H1 (cell line): ENCODE data around the gene IRF9. TPM values are rescaled to one million over a fixed set of nuclear protein-coding genes. Genes with fewer than 3 reads are reported as not detected.
A peak's percentile ranks its signal among the peaks of the same experiment; 100 is the strongest.

Experiments used
- BACH1 ChIP-seq: IDR thresholded peaks from 2 replicates; pipeline ENCODE4 v1.6.1; 2012; ENCODE audit warnings: low read length, improper control_type of control experiment
- CBX8 ChIP-seq: fragments of 300-800, 300-1000 bp; sonication (generic); IDR thresholded peaks from 2 replicates; pipeline ENCODE4 v1.7.1; 2016; ENCODE audit warnings: low read depth, low read length, borderline replicate concordance
- CHD2 ChIP-seq: IDR thresholded peaks from 2 replicates; pipeline ENCODE4 v1.6.1; 2012; ENCODE audit warnings: low read length, improper control_type of control experiment
- RNF2 ChIP-seq: fragments of 200-900, 300-1000 bp; sonication (generic); IDR thresholded peaks from 2 replicates; pipeline ENCODE4 v1.7.1; 2016; ENCODE audit warnings: borderline replicate concordance, low read depth, mild to moderate bottlenecking, antibody characterized with exemption, low read length; ENCODE audit not compliant: poor library complexity, severe bottlenecking; ENCODE audit errors: missing control alignments
- SIN3A ChIP-seq, 2 experiments: IDR thresholded peaks in 1 of 2; conservative IDR thresholded peaks in 1 of 2; 2 replicates each; pipeline ENCODE4 v1.6.1; 2011 to 2012; ENCODE audit warnings: low read length in 2 of 2, improper control_type of control experiment in 1 of 2, low read depth in 1 of 2, mild to moderate bottlenecking in 1 of 2
- SP4 ChIP-seq: IDR thresholded peaks from 2 replicates; pipeline ENCODE4 v1.6.1; 2012; ENCODE audit warnings: low read length, inconsistent platforms
- SRF ChIP-seq: IDR thresholded peaks from 2 replicates; pipeline ENCODE4 v1.6.1; 2011; ENCODE audit warnings: mild to moderate bottlenecking, low read depth, low read length, moderate library complexity
- ZNF274 ChIP-seq: IDR thresholded peaks from 2 replicates; pipeline ENCODE4 v1.7.0; 2012; ENCODE audit warnings: low read length, borderline replicate concordance; ENCODE audit errors: extremely low read depth
- polyA plus RNA-seq, 7 experiments: library from polyadenylated mRNA; depleted of rRNA in 3 of 7; stranded (reverse) in 5 of 7; unstranded in 2 of 7; fragments of >200 nt in 5 of 7; fragments of 200-250 nt in 2 of 7; gene quantifications; 1 replicate in 5 of 7; 2 replicates in 1 of 7; 4 replicates in 1 of 7; pipeline versions ENCODE4 v1.2.1 to v1.2.3, GENCODE V29; 2011 to 2013; ENCODE audit warnings: missing spikeins in 2 of 7, mixed read lengths in 2 of 7
- total RNA-seq: library from RNA; stranded (reverse); fragmentation: NEBNext Ultra II Directional; extraction: Animal tissue kit (Norgen Biotek cat#: 25700); gene quantifications from 2 replicates; pipeline ENCODE4 v1.2.1, GENCODE V29; 2021

Gene IRF9
- total and polyA plus RNA-seq, 2 of the 8 experiments (the other 6 are each of a cell fraction or from before 2014, with no cell fraction given), result 11.4 to 13.2 TPM

- TF ChIP-seq SRF, result peak; percentile 36; the same call in 1 of the 2 replicates
- TF ChIP-seq CHD2, result peak; percentile 72
- TF ChIP-seq BACH1, result no peak
- no peak for TF ChIP-seq ZNF274
- no peak for TF ChIP-seq CBX8
- TF ChIP-seq SIN3A (conservative IDR thresholded peaks at IDR 0.05 in 1 of 2, IDR thresholded peaks at IDR 0.05 in 1 of 2; ENCODE audit: low read depth in 1 of 2, low read length in 2 of 2), result peak in 1 of 2 experiments; percentile 75; a peak in 1 of 4 replicates
- no peak for TF ChIP-seq RNF2
- peak; percentile 74; the same call in 1 of the 2 replicates for TF ChIP-seq SP4
These were observed 19.8 kb upstream of the IRF9 start, which contains the start of gene EMC9 (continued) for GRCh38 chr14:24141097-24141880.
